Right lobe of liver (tissue), 4 donors: ENCODE results near the gene TINAG.

Source experiments
- POLR2A ChIP-seq: fragments of 450-650 bp; IDR thresholded peaks from one replicate; pipeline ENCODE4 v1.6.1; 2017; ENCODE audit warnings: antibody characterized with exemption, mild to moderate bottlenecking
- TF ChIP-seq, protein P1 (sequence below), 4 donors: fragments of 200-600 bp in 3 of 4; fragments of 450-650 bp in 1 of 4; IDR thresholded peaks; one replicate each; pipeline versions ENCODE4 v1.5.1 to v1.8.0; 2016 to 2022; ENCODE audit warnings: antibody characterized with exemption in 4 of 4, mild to moderate bottlenecking in 2 of 4
- donor health status: DM: no; HTN: no; CAD: no.
- donor health status: DM: no; HTN: no; CAD: no.
- donor health status: DM: no; HTN: yes; CAD: no.

DNA sequence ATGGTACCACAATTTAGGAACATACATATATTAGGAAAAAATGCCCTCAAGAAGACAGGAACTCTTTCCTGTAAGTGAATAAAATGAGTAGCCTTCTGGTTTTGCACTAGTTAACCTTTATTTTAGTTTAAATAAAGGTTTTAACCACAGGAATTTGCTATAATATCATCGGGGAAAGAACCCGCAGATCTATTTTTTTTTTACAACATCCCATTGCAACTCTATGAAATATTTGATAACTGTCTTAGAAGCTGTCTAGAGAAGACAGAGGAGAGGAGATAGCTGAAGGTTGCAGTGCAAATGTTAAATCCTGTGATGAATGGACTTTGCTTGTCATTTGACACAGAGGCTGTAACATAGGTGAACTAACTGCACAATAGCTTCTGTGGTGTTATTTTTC, 69.5 kb downstream of the TINAG start:
- TF ChIP-seq, protein P1, sequence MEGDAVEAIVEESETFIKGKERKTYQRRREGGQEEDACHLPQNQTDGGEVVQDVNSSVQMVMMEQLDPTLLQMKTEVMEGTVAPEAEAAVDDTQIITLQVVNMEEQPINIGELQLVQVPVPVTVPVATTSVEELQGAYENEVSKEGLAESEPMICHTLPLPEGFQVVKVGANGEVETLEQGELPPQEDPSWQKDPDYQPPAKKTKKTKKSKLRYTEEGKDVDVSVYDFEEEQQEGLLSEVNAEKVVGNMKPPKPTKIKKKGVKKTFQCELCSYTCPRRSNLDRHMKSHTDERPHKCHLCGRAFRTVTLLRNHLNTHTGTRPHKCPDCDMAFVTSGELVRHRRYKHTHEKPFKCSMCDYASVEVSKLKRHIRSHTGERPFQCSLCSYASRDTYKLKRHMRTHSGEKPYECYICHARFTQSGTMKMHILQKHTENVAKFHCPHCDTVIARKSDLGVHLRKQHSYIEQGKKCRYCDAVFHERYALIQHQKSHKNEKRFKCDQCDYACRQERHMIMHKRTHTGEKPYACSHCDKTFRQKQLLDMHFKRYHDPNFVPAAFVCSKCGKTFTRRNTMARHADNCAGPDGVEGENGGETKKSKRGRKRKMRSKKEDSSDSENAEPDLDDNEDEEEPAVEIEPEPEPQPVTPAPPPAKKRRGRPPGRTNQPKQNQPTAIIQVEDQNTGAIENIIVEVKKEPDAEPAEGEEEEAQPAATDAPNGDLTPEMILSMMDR (IDR thresholded peaks at IDR 0.05) = no peak
- TF ChIP-seq POLR2A = no peak
